Measurements from ENCODE around the gene NR2E1. TPM values are rescaled to one million over a fixed set of nuclear protein-coding genes. Genes with fewer than 3 reads are reported as not detected.

Gene NR2E1
- total and polyA plus RNA-seq, 7 donors, result not detected

DNA sequence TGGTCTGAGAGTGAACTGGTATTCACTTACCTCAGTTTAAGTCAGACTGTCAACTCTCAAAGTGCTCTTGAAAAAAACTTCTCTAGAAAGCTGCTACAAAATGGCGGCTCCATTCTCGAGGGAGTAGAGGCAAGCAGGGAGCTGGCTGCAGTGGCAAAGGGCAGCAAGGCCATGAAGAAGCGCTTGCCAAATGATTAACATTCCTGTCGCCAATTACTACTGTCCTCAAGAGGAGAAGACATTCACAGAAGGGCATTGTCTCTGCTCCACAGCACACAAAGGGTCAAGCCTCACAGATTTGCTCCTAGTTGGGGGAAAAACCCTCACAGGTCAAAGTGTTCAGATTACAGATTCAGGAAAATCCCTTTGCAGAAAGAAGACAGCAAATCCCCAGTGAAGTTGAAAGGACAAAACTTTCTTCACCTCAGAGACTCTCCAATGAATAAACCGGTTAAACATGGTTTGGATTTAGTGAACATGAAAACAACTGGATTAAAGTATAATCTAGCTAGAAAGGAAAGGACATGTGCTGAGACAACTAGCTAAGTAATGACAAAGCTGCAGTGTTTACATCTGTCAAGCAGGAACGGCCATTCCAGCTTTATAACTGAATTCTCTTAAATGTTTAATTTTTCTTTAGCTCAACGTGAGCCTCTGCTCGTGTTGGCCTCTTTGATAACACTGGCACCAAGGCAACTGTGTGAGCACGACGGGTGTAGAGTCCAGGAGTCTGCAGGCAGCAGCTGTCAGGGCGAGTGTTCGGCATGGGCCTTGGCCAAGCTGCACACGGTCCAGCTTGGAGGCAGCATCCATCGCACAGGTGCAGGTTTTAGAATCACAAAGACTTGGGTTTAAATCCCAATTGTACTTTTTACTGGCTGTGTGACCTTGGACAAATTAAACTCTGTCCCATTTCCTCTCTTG lies 37.6 kb downstream of the NR2E1 start:
- TF ChIP-seq, protein P1, sequence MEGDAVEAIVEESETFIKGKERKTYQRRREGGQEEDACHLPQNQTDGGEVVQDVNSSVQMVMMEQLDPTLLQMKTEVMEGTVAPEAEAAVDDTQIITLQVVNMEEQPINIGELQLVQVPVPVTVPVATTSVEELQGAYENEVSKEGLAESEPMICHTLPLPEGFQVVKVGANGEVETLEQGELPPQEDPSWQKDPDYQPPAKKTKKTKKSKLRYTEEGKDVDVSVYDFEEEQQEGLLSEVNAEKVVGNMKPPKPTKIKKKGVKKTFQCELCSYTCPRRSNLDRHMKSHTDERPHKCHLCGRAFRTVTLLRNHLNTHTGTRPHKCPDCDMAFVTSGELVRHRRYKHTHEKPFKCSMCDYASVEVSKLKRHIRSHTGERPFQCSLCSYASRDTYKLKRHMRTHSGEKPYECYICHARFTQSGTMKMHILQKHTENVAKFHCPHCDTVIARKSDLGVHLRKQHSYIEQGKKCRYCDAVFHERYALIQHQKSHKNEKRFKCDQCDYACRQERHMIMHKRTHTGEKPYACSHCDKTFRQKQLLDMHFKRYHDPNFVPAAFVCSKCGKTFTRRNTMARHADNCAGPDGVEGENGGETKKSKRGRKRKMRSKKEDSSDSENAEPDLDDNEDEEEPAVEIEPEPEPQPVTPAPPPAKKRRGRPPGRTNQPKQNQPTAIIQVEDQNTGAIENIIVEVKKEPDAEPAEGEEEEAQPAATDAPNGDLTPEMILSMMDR (IDR thresholded peaks at IDR 0.05), result no peak
- TF ChIP-seq POLR2A (IDR thresholded peaks at IDR 0.05), result no peak
- Histone ChIP-seq H3K27me3 (no peaks in the 10 kb centered on the region), H3K36me3 (peaks cover 0 to 5% (median 2%) of the 10 kb centered on the region in 4 donors), H3K9me3 (no peaks in the 10 kb centered on the region), H3K4me3 (no peak overlapping the region), H3K4me1 (no peaks in the 10 kb centered on the region), H3K27ac (no peak overlapping the region)
- 61 to 76% methylated on average over 14 of the region's 14 CpGs for WGBS, 2 donors
- no peak for DNase-seq
- intact Hi-C loops (cut with DNase I), result no loop called here

DNA sequence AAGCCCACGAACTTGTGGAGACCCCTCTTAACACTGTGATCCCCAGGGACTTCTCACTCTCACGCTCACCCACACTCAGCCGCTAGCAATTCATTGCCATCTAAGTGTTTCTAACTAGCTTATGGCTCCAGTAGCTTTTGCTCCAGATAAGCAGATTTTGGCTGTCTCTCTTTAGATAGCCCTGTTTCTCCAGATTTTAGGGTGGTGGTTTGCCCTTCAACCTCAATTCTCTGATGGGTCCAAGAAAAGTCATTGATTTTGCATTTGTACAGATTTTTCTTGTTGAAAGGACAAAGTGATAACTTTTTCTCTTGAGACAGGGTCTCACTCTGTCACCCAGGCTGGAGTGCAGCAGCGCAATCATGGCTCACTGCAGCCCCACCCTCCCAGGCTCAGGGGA lies 41.2 kb downstream of the NR2E1 start:
- 93 to 94% methylated on average over 4 of the region's 4 CpGs for WGBS, 2 donors
- intact Hi-C loops (cut with DNase I), result no loop called here
- Histone ChIP-seq H3K27me3 (no peaks in the 10 kb centered on the region), H3K4me1 (no peaks in the 10 kb centered on the region), H3K27ac (no peak overlapping the region), H3K4me3 (no peak overlapping the region), H3K9me3 (no peaks in the 10 kb centered on the region), H3K36me3 (peaks cover 0 to 26% (median 3%) of the 10 kb centered on the region in 4 donors)
- TF ChIP-seq, protein P1 (IDR thresholded peaks at IDR 0.05), result no peak
- TF ChIP-seq POLR2A (IDR thresholded peaks at IDR 0.05), result no peak
- no peak for TF ChIP-seq POLR2AphosphoS5 (IDR thresholded peaks at IDR 0.05)
- TF ChIP-seq EP300 (IDR thresholded peaks at IDR 0.05), result no peak
- no peak for DNase-seq

DNA sequence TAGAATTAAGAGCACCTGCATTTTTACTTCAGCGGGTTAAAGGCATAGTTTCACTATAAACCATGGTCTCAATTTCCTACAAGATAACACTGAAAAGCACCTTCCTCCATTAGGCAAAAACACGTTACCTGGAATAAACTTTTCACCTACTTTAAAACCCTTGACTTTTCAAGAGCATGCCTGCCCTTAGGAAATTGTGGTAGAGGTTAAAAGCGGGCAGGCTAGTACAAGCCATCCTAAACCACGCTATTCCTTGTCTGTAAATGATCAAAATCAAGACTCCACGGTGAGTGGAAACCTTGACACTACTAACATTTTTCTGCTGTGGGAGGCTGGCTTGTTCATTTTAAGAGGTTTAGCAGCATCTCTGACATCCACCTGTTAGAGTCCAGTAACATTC lies 43.9 kb downstream of the NR2E1 start:
- peaks cover 0 to 41% (median 3%) of the 10 kb centered on the region in 4 donors for H3K36me3 ChIP-seq
- no peaks in the 10 kb centered on the region for H3K27me3 ChIP-seq
- no peaks in the 10 kb centered on the region for H3K9me3 ChIP-seq
- no peak overlapping the region for H3K27ac ChIP-seq
- WGBS, 2 donors, result 94 to 96% methylated on average over 5 of the region's 5 CpGs
- H3K4me3 ChIP-seq, result no peak overlapping the region
- TF ChIP-seq, protein P1 (IDR thresholded peaks at IDR 0.05), result no peak
- TF ChIP-seq POLR2AphosphoS5 (IDR thresholded peaks at IDR 0.05), result no peak
- TF ChIP-seq EP300 (IDR thresholded peaks at IDR 0.05), result no peak
- TF ChIP-seq POLR2A (IDR thresholded peaks at IDR 0.05), result no peak
- intact Hi-C loops (cut with DNase I), result no loop called here
- H3K4me1 ChIP-seq, result no peaks in the 10 kb centered on the region
- DNase-seq, result no peak

DNA sequence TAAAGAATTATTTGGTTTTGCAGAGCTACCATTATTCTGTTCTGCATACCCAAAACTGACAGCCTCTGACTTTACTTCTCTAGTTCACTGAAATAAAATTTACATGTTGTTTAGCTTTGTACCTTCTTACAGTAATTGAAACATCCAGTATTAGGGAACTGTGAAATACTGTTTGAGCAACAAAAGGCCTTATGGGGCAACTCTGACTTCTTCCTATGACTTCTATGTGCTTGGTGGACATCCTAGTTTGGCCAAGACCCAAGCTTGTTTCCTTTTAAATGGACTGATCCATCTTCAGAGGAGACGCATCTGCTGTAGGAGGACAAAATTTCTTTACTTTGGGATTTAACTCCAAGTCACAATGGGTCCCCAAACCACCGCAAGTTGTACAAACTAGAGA lies 44.7 kb downstream of the NR2E1 start:
- intact Hi-C loops (cut with DNase I), result no loop called here
- Histone ChIP-seq H3K4me1 (no peaks in the 10 kb centered on the region), H3K4me3 (no peak overlapping the region), H3K27ac (no peak overlapping the region), H3K9me3 (no peaks in the 10 kb centered on the region), H3K27me3 (no peaks in the 10 kb centered on the region), H3K36me3 (peaks cover 0 to 44% (median 3%) of the 10 kb centered on the region in 4 donors)
- WGBS, 2 donors, result 96 to 97% methylated on average over 2 of the region's 2 CpGs
- DNase-seq, result no peak
- TF ChIP-seq POLR2AphosphoS5 (IDR thresholded peaks at IDR 0.05) (no peak), POLR2A (IDR thresholded peaks at IDR 0.05) (no peak), EP300 (IDR thresholded peaks at IDR 0.05) (no peak)
- TF ChIP-seq, protein P1 (IDR thresholded peaks at IDR 0.05), result no peak
